ENCODE results near the gene PRPF31. TPM values are rescaled to one million over a fixed set of nuclear protein-coding genes. Genes with fewer than 3 reads are reported as not detected.

The PRPF31 gene
- polyA plus RNA-seq, 1 donor from 2014 or later, result 76.6 TPM

DNA sequence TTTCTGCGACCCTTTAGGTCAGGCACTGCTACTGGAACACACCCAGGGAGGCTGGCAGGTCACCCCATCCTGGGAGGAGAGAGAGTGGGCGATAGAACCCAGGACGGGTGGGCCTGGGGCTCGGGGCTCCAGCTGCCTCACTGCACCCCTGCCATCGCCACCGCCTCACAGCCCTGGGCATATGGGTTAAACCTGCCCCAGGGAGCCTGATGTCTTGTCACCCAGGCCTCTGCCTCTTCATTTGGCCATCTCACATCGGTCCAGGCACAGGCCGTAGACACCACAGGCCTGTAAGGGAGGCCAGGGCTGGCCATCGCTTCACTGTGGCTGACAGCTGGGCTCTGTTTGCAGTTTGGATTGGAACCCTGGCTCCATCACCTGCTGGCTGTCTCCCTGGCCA is 10.2 kb downstream of the PRPF31 start:
- Histone ChIP-seq H3K9me2 (ENCODE audit: insufficient read depth, low read length) (no peaks in the 10 kb centered on the region), H3K27ac (ENCODE audit: low read length) (no peak overlapping the region), H3K4me3 (ENCODE audit: low read length) (no peak overlapping the region), H3K79me2 (replicated peaks; ENCODE audit: insufficient read depth, low read length) (no peaks in the 10 kb centered on the region), H2AFZ (ENCODE audit: low read depth, low read length) (no peak overlapping the region), H3K4me2 (ENCODE audit: low read length) (no peak overlapping the region), H3K27me3 (ENCODE audit: insufficient read depth, low read depth, low read length) (no peaks in the 10 kb centered on the region), H3F3A (ENCODE audit: insufficient read depth, low read length, poor library complexity, severe bottlenecking) (no peaks in the 10 kb centered on the region), H3K9me3 (ENCODE audit: low read length) (no peaks in the 10 kb centered on the region), H3K36me3 (ENCODE audit: insufficient read depth, low read length) (no peaks in the 10 kb centered on the region), H3K9ac (ENCODE audit: low read length) (no peak overlapping the region), H4K20me1 (ENCODE audit: insufficient read depth) (no peaks in the 10 kb centered on the region)
- TF ChIP-seq, protein P1, sequence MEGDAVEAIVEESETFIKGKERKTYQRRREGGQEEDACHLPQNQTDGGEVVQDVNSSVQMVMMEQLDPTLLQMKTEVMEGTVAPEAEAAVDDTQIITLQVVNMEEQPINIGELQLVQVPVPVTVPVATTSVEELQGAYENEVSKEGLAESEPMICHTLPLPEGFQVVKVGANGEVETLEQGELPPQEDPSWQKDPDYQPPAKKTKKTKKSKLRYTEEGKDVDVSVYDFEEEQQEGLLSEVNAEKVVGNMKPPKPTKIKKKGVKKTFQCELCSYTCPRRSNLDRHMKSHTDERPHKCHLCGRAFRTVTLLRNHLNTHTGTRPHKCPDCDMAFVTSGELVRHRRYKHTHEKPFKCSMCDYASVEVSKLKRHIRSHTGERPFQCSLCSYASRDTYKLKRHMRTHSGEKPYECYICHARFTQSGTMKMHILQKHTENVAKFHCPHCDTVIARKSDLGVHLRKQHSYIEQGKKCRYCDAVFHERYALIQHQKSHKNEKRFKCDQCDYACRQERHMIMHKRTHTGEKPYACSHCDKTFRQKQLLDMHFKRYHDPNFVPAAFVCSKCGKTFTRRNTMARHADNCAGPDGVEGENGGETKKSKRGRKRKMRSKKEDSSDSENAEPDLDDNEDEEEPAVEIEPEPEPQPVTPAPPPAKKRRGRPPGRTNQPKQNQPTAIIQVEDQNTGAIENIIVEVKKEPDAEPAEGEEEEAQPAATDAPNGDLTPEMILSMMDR (IDR thresholded peaks at IDR 0.05; ENCODE audit: poor library complexity, severe bottlenecking), result no peak
- TF ChIP-seq SMC3 (conservative IDR thresholded peaks at IDR 0.05; ENCODE audit: poor library complexity) (no peak), EZH2 (IDR thresholded peaks at IDR 0.05; ENCODE audit: borderline replicate concordance, insufficient read depth, low read length, poor library complexity, severe bottlenecking) (no peak), RAD21 (conservative IDR thresholded peaks at IDR 0.05) (no peak)
- TF ChIP-seq, protein P2, sequence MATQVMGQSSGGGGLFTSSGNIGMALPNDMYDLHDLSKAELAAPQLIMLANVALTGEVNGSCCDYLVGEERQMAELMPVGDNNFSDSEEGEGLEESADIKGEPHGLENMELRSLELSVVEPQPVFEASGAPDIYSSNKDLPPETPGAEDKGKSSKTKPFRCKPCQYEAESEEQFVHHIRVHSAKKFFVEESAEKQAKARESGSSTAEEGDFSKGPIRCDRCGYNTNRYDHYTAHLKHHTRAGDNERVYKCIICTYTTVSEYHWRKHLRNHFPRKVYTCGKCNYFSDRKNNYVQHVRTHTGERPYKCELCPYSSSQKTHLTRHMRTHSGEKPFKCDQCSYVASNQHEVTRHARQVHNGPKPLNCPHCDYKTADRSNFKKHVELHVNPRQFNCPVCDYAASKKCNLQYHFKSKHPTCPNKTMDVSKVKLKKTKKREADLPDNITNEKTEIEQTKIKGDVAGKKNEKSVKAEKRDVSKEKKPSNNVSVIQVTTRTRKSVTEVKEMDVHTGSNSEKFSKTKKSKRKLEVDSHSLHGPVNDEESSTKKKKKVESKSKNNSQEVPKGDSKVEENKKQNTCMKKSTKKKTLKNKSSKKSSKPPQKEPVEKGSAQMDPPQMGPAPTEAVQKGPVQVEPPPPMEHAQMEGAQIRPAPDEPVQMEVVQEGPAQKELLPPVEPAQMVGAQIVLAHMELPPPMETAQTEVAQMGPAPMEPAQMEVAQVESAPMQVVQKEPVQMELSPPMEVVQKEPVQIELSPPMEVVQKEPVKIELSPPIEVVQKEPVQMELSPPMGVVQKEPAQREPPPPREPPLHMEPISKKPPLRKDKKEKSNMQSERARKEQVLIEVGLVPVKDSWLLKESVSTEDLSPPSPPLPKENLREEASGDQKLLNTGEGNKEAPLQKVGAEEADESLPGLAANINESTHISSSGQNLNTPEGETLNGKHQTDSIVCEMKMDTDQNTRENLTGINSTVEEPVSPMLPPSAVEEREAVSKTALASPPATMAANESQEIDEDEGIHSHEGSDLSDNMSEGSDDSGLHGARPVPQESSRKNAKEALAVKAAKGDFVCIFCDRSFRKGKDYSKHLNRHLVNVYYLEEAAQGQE (IDR thresholded peaks at IDR 0.05; ENCODE audit: borderline replicate concordance), result no peak

- Histone ChIP-seq H3K4me2 (ENCODE audit: low read length) (no peak overlapping the region), H3K79me2 (replicated peaks; ENCODE audit: insufficient read depth, low read length) (no peaks in the 10 kb centered on the region), H3F3A (ENCODE audit: insufficient read depth, low read length, poor library complexity, severe bottlenecking) (no peaks in the 10 kb centered on the region), H3K36me3 (ENCODE audit: insufficient read depth, low read length) (no peaks in the 10 kb centered on the region), H3K27me3 (ENCODE audit: insufficient read depth, low read depth, low read length) (no peaks in the 10 kb centered on the region), H3K9ac (ENCODE audit: low read length) (no peak overlapping the region), H3K27ac (ENCODE audit: low read length) (no peak overlapping the region), H3K4me3 (ENCODE audit: low read length) (no peak overlapping the region), H2AFZ (ENCODE audit: low read depth, low read length) (no peak overlapping the region), H3K9me2 (ENCODE audit: insufficient read depth, low read length) (no peaks in the 10 kb centered on the region), H3K9me3 (ENCODE audit: low read length) (no peaks in the 10 kb centered on the region), H4K20me1 (ENCODE audit: insufficient read depth) (no peaks in the 10 kb centered on the region)
- no peak for TF ChIP-seq SMC3 (conservative IDR thresholded peaks at IDR 0.05; ENCODE audit: poor library complexity)
- TF ChIP-seq TAF1 (IDR thresholded peaks at IDR 0.05; ENCODE audit: low read depth), result no peak
Measured at GRCh38 chr19:54127688-54128440, 12.3 kb downstream of the PRPF31 start.

DNA sequence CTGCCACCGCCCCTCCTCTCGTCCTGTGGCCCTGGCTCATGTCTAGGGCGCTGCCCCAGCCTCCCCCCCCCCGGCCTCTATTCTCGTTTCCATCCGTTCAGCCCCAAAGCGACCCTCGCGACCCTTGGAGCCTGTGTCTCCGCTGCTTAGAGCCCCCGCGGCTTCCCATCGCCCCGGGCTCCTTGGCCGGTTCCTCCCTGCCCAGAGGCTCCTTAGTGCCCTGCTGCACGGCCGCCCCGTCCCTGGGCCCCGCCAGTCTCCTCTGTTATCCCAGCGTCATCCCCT is 12.8 kb downstream of the PRPF31 start:
- no peaks in the 10 kb centered on the region for H3K27me3 ChIP-seq (ENCODE audit: insufficient read depth, low read depth, low read length)
- H3K9ac ChIP-seq (ENCODE audit: low read length), result no peak overlapping the region
- H3K36me3 ChIP-seq (ENCODE audit: insufficient read depth, low read length), result no peaks in the 10 kb centered on the region
- H4K20me1 ChIP-seq (ENCODE audit: insufficient read depth), result no peaks in the 10 kb centered on the region
- H3K9me2 ChIP-seq (ENCODE audit: insufficient read depth, low read length), result no peaks in the 10 kb centered on the region
- H3K4me3 ChIP-seq (ENCODE audit: low read length), result no peak overlapping the region
- TF ChIP-seq SMC3 (conservative IDR thresholded peaks at IDR 0.05; ENCODE audit: poor library complexity) (no peak), RAD21 (conservative IDR thresholded peaks at IDR 0.05) (no peak), MXI1 (conservative IDR thresholded peaks at IDR 0.05; ENCODE audit: poor library complexity, severe bottlenecking) (no peak)
- TF ChIP-seq, protein P1 (IDR thresholded peaks at IDR 0.05; ENCODE audit: poor library complexity, severe bottlenecking), result no peak
- H3K79me2 ChIP-seq (replicated peaks; ENCODE audit: insufficient read depth, low read length), result no peaks in the 10 kb centered on the region
- no peak overlapping the region for H2AFZ ChIP-seq (ENCODE audit: low read depth, low read length)
- no peak overlapping the region for H3K27ac ChIP-seq (ENCODE audit: low read length)
- H3K9me3 ChIP-seq (ENCODE audit: low read length), result no peaks in the 10 kb centered on the region
- H3F3A ChIP-seq (ENCODE audit: insufficient read depth, low read length, poor library complexity, severe bottlenecking), result no peaks in the 10 kb centered on the region
- H3K4me2 ChIP-seq (ENCODE audit: low read length), result no peak overlapping the region

Data from neural cell (in vitro differentiated cells).